Lower leg skin (tissue), 3 donors: Measurements from ENCODE around the gene P3H4.
"Not testable (repeated sequence)": the region's sequence is repeated elsewhere in the genome, so short reads cannot be mapped to it uniquely, and the experiment has no call there.

ENCODE experiments used
- POLR2A ChIP-seq, 2 donors: fragments of 450-650 bp; IDR thresholded peaks; one replicate each; pipeline ENCODE4 v1.6.1; 2016 to 2017; ENCODE audit warnings: antibody characterized with exemption in 2 of 2, mild to moderate bottlenecking in 1 of 2, moderate library complexity in 1 of 2
- TF ChIP-seq, protein P1 (sequence below), 3 donors: fragments of 450-650 bp; IDR thresholded peaks; one replicate each; pipeline ENCODE4 v1.5.1; 2016; ENCODE audit warnings: antibody characterized with exemption in 3 of 3, mild to moderate bottlenecking in 3 of 3, moderate library complexity in 2 of 3

DNA sequence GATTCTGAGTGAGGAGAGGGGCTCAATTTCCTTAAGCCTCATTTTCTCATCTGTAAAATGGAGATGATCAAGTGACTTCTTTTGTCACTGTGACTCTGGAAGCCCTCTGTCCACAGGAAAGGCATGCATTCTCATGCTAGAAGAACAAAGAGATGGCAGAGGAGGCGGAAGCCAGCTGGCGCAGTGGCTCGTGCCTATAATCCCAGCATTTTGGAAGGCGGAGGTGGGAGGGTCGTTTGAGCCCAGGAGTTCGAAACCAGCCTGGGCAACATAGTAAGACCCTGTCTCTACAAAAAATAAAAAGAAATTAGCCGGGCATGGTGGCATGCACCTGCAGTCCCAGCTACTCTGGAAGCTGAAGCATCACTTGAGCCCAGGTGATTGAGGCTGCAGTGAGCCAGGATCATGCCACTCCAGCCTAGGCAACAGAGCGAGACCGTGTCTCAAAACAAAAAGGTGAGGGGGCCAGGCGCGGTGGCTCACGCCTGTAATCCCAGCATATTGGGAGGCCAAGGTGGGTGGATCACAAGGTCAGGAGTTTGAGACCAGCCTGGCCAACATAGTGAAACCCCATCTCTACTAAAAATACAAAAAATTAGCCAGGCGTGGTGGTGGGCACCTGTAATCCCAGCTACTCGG lies 35.4 kb downstream of the P3H4 start:
- not testable (repeated sequence) for TF ChIP-seq POLR2A (IDR thresholded peaks at IDR 0.05)
- TF ChIP-seq, protein P1, sequence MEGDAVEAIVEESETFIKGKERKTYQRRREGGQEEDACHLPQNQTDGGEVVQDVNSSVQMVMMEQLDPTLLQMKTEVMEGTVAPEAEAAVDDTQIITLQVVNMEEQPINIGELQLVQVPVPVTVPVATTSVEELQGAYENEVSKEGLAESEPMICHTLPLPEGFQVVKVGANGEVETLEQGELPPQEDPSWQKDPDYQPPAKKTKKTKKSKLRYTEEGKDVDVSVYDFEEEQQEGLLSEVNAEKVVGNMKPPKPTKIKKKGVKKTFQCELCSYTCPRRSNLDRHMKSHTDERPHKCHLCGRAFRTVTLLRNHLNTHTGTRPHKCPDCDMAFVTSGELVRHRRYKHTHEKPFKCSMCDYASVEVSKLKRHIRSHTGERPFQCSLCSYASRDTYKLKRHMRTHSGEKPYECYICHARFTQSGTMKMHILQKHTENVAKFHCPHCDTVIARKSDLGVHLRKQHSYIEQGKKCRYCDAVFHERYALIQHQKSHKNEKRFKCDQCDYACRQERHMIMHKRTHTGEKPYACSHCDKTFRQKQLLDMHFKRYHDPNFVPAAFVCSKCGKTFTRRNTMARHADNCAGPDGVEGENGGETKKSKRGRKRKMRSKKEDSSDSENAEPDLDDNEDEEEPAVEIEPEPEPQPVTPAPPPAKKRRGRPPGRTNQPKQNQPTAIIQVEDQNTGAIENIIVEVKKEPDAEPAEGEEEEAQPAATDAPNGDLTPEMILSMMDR (IDR thresholded peaks at IDR 0.05): not testable (repeated sequence)
